ENCODE measurements around the gene METTL23. TPM values are rescaled to one million over a fixed set of nuclear protein-coding genes. Genes with fewer than 3 reads are reported as not detected.
"Not testable (repeated sequence)": the region's sequence is repeated elsewhere in the genome, so short reads cannot be mapped to it uniquely, and the experiment has no call there.

The METTL23 gene
- total RNA-seq, 1 donor from 2014 or later: 21.0 TPM

DNA sequence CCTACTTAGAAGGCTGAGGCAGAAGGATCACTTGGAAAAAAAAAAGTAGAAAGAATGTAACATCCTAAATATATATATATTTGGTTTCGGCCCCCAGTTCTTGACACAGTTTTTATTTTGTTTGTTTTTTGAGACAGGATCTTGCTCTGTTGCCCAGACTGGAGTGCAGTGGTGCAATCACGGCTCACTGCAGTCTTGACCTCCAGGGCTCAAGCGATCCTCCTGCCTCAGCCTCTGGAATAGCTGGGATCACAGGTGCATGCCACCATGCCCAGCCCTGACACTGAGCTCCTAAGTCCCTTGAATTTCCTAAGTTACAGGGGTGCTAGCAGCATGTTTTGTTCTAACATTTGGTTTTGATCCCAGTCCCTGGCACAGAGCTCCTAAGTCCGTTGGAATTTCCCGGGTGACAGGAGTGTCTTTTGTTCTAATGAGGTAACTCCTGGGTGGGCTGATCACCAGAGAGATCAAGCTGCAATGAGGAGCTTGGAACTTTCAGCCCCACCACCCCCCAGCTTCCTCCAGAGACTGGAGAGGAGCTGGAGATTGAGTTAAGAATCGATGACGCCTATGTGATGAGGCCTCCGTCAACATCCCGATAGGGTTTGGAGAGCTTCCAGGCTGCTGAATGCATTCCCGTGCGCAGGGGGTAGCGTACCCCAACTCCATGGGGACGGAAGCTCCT lies 35.9 kb upstream of the METTL23 start:
- ATAC-seq: no peak
- intact Hi-C loops (cut with micrococcal nuclease): no loop called here

DNA sequence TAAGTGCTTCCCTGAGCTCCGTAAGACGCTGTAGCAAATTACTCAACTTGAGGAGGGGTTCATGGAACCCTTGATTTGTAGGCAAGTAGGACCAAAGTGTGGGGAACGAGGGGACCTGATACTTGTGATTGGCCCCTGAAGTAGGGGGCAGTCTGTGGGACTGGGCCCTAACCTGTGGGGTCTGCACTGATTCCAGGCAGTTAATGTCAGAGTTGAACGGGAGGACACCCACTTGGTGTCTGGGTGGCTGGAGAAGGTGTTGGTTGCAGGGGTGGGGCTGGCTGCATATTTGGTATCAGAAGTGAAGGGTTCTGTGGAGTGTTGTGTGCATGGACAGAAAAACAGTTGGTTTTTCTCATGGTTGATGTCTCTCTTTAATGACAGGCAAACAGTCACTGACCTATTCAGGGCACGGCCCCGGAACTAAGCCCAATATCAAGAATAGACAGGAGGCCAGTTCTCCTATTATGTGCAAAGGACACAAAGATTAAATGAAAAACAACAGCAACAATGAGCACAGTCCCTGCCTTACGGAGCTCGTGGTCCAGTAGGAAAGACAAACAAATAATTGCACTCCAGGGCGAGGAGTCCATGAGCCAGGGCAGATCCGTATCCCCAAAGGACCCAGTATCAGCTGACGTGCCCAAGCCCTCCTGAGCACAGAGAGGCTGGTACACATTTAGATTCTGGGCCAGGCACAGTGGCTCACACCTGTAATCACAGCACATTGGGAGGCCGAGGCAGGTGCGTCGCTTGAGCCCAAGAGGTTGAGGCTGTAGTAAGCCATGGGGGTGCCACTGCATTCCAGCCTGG lies 35.1 kb upstream of the METTL23 start:
- peak; percentile 0 for ATAC-seq
- intact Hi-C loops (cut with micrococcal nuclease): no loop called here
- DNase-seq: peak; percentile 30

More for the DNA sequence above, 35.9 kb upstream of the METTL23 start:
- DNase-seq: no peak

DNA sequence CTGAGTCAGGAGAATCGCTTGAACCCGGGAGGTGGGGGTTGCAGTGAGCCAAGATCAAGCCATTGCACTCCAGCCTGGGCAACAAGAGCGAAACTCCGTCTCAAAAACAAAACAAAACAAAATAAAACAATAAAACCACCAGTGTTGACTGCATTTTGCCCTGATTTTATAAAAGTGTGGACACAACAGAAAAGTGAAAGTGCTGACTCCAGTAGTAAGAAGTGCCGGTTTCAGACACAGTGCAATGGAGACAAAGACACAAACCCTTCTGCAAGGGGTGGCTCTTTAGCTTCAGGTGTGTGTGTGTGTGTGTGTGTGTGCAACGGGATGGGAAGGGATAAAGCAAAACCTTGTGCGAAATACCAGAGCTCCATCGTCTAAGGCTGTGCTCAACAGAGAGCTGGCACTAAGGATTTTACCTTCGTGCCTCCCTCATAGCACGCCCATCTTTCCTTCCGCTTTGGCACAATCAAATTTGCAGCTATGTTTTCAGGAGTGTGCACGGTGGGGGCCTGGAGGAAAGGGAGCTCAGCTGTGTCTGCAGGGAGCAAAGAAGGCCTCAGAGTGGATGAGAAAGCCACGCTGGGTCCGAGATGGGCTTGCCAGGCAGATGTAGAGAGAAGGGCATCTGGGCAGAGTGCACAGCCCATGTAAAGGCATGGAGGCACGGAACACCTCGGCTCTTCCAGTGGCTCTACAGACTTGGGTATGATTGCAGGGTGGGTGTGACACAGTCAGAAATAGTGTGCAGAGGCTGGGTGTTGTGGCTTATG lies 31.4 kb upstream of the METTL23 start:
- intact Hi-C loops (cut with micrococcal nuclease): no loop called here
- DNase-seq (peak; percentile 21), ATAC-seq (no peak)

DNA sequence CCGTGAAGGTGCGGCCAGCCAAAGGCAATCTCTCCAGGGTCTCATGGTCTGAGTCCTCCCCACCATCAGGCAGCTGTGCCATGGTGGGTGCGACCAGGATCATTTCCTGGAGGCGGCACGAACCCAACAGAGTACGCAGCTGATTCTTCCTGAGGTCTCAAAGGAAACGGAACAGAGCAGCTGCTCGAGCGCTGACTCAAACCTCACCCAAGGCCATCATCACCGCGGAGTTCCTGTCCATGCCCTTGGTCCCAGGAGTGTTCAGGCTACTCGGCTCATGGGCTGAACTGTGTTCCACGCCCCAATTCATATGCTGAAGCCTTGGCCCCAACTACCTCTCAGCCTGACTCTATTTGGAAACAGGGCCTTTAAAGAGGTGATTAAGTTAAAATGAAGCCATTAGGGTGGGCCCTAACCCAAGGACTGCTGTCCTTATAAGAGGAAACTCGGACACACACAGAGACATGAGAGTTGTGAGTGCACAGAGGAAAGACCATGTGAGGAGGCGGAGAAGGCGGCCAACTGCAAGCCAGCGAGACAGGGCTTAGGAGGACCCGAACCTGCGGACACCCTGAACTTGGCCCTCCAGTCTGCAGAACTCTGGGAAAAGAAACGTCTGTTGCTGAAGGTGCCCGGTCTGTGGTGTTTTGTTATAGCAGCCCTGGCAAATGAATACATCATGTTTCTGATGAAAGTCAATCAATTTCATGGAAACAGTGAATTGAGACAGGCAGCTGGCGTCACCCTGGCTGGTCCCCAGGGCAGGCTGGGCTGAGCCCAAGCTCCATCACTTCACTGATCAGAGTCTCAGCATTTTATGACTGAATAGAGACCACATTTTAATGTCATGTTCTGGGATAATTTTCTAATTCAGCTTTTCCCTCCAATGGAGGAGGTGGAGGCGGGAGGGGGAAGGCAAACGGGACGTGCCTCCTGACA lies 29.6 kb upstream of the METTL23 start:
- DNase-seq: peak; percentile 77
- intact Hi-C loops (cut with micrococcal nuclease): no loop called here
- peak; percentile 27 for ATAC-seq

DNA sequence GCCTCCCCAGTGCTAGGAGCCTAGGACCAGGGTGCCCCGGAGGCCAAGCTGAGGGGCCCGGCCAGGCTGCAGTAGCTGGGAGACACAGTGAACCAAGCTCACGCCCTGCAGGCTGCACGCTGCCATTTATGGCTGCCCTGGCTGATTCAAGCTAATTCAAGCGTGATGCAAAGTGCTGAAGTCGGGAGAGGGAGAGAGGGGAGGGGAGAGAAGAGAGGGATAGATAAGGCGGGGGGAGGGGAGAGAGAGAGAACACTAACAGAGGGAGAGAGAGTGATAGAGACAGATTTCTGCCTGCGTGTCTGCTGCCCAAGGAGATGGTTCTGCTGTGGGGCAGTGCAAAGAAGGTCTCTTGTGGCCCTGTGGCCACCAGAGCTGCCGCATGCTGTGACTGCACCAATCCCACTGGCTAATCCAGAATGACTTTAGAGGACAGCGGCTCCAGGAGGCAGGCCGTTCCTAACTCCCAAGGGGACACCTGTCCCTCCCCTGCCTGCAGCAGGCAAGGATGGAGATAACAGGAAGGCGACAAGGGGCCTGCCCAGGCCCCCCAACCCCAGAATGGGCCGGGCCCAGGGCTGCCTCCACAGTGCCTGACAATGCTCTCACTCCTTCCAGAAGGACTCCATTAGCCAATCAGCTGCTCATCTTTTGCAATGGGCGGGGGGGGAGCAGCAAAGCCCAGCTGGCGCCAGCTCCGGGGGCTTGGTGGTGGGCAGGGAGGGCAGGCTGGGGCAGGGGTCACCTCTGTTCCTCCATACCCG lies 28.8 kb upstream of the METTL23 start:
- peak; percentile 32 for ATAC-seq
- intact Hi-C loops (cut with micrococcal nuclease): no loop called here
- DNase-seq: peak; percentile 66

DNA sequence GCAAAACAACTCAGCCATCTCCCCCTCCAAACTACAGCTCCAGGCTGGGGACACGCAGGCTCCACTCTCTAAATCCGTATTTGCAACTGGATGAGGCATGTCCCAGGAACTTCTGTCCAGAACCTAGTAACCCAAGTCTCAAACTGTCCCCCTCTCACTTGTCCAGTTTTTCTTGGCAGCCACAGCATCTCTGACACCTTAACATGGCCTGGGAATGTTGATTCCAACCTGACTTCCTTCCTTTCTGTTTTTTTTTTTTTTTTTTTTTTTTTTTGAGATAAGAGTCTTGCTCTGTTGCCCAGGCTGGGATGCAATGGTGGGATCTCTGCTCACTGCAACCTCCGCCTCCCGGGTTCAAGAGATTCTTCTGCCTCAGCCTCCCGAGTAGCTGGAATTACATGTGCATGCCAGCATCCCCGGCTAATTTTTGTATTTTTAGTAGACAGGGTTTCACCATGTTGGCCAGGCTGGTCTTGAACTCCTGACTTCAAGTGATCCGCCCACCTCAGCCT lies 28.1 kb upstream of the METTL23 start:
- ATAC-seq; intact Hi-C loops (cut with micrococcal nuclease); DNase-seq: not testable (repeated sequence)

DNA sequence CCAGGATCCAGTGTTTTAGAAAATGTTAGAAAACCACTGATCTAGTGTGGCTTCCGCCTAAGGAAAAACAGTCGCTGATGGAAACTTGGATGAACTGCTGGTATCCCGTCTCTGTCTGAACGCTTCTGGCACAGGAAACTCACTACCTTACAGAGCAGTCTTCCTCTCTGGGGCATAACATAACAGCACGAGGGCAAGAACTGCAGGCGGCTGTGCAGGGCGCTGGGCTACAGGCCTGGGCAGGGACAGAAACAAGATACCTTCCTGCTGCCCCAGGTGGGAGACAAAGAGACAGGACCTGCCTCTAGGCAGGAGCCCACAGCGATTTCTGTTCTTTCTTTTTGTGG lies 26.4 kb upstream of the METTL23 start:
- DNase-seq (no peak), ATAC-seq (peak; percentile 26)
- intact Hi-C loops (cut with micrococcal nuclease): no loop called here

DNA sequence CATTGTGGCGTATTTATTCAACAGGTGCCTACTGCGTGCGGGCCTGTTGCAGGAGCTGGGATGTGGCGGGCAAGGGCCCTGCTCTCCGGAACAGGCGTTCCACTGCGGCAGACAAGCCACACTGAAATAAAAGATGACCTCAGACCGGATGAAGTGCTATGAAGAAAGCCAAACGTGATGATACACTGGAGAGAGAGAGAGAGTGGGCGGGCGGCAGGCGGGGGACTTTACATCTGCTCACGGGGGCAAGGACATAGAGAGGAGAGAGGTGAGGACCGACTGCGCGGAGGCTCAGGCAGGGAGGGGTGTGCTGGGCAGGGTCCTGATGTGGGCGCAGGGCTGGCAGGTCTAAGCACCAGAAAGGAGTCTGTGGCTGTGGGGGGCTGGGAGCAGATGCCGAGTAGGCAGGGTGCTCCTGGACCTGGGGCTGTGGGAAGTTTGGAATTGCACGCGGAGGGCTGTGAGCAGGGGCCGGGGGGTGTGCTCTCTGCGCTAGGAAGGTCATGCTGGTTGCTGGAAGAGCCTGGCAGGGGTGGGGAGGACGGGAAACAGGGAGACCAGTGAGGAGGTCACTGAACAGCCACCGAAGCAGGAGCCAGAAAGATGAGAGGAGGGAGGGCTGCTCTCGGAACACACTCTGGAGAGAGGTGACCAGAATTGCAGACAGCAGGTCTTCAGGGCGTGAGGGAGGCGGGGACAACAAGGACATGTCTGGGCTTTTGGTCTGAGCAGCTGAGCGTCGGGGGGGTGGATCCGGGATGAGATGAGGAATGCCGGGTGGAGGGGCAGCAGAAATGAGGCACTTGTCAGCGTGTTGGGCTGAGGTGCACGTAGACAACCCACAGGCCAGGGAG lies 25.8 kb upstream of the METTL23 start:
- intact Hi-C loops (cut with micrococcal nuclease): no loop called here
- peak; percentile 81 for ATAC-seq
- peak; percentile 82 for DNase-seq

DNA sequence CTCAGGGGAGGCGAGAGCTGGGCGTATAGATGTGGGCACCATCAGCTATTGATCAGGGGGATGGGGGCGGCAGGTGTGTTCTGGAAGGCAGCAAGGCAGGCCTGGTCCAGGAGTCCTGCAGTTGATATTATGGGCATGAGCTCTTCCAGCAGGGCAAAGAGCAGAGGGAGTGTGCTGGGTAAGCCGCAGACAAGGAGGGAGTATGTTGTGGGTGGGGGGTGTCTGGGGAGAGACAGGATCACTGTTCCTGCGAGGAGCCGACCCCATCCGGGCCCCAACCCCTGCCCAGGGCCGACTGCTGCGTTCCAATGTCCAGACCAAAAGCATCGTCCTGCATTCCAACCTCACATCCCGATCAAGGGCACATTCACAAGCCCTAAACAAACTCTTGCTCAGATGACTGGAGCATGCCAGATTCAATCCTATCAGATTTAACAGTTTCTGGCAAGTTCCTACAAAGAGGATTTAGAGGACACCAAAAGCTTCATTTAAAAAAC lies 25.1 kb upstream of the METTL23 start:
- ATAC-seq (peak; percentile 0), DNase-seq (peak; percentile 29)
- intact Hi-C loops (cut with micrococcal nuclease): no loop called here

DNA sequence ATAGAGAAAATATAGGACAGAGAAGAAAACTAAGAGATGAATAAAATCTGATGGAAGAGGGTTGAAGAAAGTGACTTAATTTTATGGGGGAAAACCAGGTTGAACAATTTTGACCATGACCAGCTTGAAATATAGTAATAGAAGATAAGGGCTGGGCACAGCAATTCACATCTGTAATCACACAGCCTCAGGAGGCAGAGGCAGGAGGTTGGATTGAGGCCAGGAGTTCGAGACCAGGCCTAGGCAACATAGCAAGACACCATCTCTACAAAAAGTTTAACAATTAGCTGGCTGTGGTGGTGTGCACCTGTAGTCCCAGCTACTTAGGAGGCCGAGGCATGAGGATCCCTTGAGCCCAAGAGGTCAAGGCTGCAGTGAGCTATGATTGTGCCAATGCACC lies 24.6 kb upstream of the METTL23 start:
- ATAC-seq: no peak
- intact Hi-C loops (cut with micrococcal nuclease): no loop called here
- peak; percentile 19 for DNase-seq

DNA sequence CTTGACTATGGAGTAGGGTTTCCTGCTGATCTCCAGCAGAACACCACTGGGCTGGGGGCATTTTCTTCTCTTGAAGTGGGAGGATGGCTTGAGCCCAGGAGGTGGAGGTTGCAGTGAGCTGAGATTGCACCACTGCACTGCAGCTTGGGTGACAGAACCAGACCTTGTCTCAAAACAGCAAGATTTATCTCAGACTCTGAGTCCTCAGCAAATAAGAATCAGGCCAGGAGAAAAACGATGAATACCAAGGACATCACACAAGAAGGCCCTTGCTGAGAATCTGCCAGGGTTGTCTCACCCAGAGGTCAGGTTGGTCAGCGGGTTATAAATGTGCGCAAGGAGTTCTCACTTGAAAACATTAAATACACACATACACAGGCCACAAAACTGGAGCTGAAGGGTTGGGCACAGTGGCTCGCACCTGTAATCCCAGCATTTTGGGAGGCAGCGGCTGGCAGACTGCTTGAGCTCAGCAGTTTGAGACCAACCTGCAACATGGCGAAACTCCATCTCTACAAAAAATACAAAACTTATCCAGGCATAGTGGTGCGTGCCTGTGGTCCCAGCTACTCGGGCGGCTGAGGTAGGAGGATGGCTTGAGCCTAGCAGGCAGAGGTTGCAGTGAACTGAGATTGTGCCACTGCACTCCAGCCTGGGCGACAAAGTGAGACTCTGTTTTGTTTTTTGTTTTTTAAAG lies 23.6 kb upstream of the METTL23 start:
- ATAC-seq (no peak), DNase-seq (no peak)
- intact Hi-C loops (cut with micrococcal nuclease): no loop called here

DNA sequence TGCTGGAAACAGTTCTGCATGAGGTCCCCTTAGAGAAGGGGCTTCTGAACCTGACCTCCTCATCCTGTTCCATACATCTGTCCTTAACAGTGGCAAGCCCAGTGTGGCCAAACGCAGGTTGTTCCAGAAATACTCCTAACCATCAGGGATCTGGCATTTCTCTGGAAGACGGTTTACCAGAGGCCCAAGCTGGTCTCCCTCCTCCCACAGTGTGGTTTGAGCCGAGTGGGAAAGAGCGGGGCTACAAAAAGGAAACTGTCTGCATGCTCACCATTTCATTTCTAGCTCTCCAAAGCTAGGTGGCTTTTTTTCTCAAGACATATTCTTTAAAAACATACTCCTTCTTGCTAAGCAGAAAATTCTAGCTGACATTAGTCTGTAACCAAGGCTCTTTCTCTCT lies 21.8 kb upstream of the METTL23 start:
- intact Hi-C loops (cut with micrococcal nuclease): no loop called here
- ATAC-seq (no peak), DNase-seq (no peak)

DNA sequence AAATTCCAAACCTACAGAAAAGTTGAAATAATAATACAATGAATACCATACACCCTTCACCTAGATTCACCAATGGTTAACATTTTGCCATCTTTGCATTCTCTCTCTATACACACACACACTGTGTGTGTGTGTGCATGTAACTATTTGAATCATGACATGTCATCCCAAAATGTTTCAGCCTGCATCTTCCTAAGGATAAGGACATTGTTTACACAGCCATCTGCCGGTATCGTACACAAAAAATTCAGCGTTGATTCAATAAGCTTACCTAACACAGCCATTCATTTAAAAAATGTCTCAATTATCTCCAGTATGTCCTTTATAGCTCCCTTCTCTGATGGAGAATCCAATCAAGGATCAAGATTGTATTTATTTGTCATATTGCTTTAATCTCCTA lies 19.8 kb upstream of the METTL23 start:
- ATAC-seq (no peak), DNase-seq (no peak)
- intact Hi-C loops (cut with micrococcal nuclease): no loop called here

DNA sequence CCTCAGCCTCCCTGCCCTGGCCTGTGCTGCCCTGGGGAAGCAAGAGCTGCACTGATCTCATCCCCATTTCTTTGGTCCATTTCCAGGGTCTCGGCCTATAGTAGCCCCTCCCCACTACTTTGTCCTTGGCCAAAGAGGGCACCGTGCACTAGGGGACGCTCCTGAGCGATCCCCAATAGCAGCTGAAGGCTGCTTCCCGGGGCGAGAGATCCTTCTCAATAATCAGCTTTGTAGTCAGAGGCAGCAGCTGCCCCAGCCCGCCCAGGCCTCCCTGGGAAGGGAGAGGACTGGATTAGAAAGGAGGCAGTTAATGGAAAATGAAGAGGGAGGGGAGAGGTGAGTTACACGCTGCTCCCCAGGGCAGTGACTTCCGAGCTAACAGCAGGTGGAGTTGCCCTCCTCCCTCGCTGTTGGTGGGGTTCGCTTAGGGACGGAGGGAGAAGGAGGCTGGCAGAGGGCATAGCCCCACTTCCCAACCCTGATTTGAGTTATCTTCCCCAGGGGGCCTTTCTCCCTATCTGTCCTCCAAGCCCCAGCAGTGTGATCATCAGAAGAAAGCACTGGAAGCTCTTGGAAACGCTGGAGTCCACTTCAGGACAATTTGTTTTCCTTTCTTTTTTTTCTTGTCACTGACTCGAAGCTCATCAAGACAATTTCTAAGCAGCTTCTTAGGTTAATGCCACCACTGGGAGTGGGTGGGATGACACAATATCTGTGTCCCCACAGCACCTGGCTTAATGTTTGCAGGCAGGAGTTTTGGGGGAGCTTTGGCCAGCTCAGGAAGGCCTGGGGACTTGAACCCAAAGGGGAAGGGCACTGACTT lies 18.4 kb upstream of the METTL23 start:
- DNase-seq (peak; percentile 66), ATAC-seq (peak; percentile 16)
- intact Hi-C loops (cut with micrococcal nuclease): no loop called here

DNA sequence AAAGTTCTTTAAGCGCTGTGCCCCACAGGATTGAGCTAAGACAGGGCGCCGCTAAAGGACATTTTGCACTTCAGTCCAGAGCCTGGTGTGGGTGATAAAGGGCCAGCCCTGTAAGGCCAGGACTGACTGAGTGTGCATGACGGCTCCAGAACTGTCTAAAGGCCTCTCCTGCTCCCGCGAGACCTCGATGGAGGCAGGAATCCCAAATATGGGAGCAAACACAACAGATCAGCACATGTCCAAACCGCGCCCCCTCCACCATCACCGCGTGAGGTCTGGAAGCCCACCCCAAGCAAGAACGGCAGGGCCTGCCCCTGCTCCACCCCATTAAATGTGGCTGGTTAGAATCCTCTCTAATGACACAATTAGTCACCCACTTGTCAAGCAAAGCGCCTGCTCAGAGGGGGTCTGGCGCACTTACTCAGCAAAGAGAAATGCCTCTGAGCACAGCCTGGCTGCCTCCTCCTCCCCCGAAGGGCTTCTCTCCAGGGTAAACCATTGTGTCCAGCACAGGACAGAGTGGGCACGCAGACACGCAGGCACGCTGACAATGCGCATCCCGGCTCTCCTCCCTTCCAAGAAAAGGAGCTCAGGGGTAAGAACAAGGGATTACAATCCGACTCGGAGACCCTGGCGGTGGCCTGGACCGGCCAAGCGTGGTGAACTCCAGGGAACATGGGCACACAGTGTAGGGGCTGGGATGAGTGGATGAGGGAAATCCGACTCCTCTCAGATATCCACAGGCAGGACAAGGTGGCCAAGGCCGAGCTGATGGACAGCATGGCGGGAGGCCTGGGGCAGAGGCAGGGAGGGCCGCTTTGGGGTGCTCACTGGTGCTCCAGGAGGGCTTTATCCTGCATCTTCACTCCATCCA lies 17.3 kb upstream of the METTL23 start:
- intact Hi-C loops (cut with micrococcal nuclease): no loop called here
- ATAC-seq: peak; percentile 83
- peak; percentile 92 for DNase-seq

Measured in left ventricle myocardium superior (tissue), 1 donor.